HUES6 (cell line): ENCODE data around the gene GRIA2.

Experiments
- H3K27ac ChIP-seq: 2 replicates; pipeline ENCODE4 v1.7.0; 2013; ENCODE audit warnings: low read depth, mild to moderate bottlenecking, low read length, inconsistent platforms
- H3K27me3 ChIP-seq: 2 replicates; pipeline ENCODE4 v1.6.1; 2013; ENCODE audit warnings: low read length; ENCODE audit not compliant: control insufficient read depth, insufficient read depth
- H3K36me3 ChIP-seq: 2 replicates; pipeline ENCODE4 v1.6.1; 2013; ENCODE audit warnings: low read length; ENCODE audit not compliant: control insufficient read depth, insufficient read depth
- H3K4me1 ChIP-seq: 2 replicates; pipeline ENCODE4 v1.6.1; 2013; ENCODE audit warnings: low read length; ENCODE audit not compliant: control insufficient read depth, insufficient read depth
- H3K4me3 ChIP-seq: 2 replicates; pipeline ENCODE4 v1.5.1; 2013; ENCODE audit warnings: low read depth, low read length
- H3K9ac ChIP-seq: one replicate; pipeline ENCODE4 v1.6.1; 2013; ENCODE audit warnings: mild to moderate bottlenecking, low read length
- H3K9me3 ChIP-seq: 2 replicates; pipeline ENCODE4 v1.6.1; 2013; ENCODE audit warnings: low read depth, low read length; ENCODE audit not compliant: control insufficient read depth, insufficient read depth

The GRIA2 gene

DNA sequence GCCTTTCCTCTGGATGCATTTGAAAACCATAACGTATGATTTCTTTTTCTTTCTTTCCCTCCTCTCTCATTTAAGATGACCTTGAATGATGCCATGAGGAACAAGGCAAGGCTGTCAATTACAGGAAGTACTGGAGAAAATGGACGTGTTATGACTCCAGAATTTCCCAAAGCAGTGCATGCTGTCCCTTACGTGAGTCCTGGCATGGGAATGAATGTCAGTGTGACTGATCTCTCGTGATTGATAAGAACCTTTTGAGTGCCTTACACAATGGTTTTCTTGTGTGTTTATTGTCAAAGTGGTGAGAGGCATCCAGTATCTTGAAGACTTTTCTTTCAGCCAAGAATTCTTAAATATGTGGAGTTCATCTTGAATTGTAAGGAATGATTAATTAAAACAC is 142.8 kb downstream of the GRIA2 start:
- H3K36me3 ChIP-seq: no peaks in the 10 kb centered on the region
- no peaks in the 10 kb centered on the region for H3K4me1 ChIP-seq
- H3K27ac ChIP-seq: no peak overlapping the region
- no peak overlapping the region for H3K9ac ChIP-seq
- H3K4me3 ChIP-seq: no peak overlapping the region
- H3K9me3 ChIP-seq: no peaks in the 10 kb centered on the region
- no peaks in the 10 kb centered on the region for H3K27me3 ChIP-seq

GRCh38 chr4:157372154-157372553 is 151.6 kb downstream of the GRIA2 start:
- no peaks in the 10 kb centered on the region for H3K27me3 ChIP-seq
- H3K4me1 ChIP-seq: no peaks in the 10 kb centered on the region; the same call in 1 of the 2 replicates
- H3K9me3 ChIP-seq: no peaks in the 10 kb centered on the region
- H3K27ac ChIP-seq: no peak overlapping the region
- no peaks in the 10 kb centered on the region for H3K36me3 ChIP-seq
- H3K9ac ChIP-seq: no peak overlapping the region
- no peak overlapping the region for H3K4me3 ChIP-seq

- Histone ChIP-seq H3K9ac (no peak overlapping the region), H3K4me1 (no peaks in the 10 kb centered on the region; the same call in 1 of the 2 replicates), H3K4me3 (no peak overlapping the region), H3K9me3 (no peaks in the 10 kb centered on the region), H3K27ac (no peak overlapping the region), H3K36me3 (no peaks in the 10 kb centered on the region), H3K27me3 (no peaks in the 10 kb centered on the region)
Observed at GRCh38 chr4:157372567-157372966, 152.0 kb downstream of the GRIA2 start.

- H3K4me3 ChIP-seq: no peak overlapping the region
- H3K27ac ChIP-seq: no peak overlapping the region
- no peaks in the 10 kb centered on the region for H3K4me1 ChIP-seq
- no peaks in the 10 kb centered on the region for H3K36me3 ChIP-seq
- H3K27me3 ChIP-seq: no peaks in the 10 kb centered on the region
- no peak overlapping the region for H3K9ac ChIP-seq
- no peaks in the 10 kb centered on the region for H3K9me3 ChIP-seq
Observed at GRCh38 chr4:157389741-157390140, 169.2 kb downstream of the GRIA2 start.

DNA sequence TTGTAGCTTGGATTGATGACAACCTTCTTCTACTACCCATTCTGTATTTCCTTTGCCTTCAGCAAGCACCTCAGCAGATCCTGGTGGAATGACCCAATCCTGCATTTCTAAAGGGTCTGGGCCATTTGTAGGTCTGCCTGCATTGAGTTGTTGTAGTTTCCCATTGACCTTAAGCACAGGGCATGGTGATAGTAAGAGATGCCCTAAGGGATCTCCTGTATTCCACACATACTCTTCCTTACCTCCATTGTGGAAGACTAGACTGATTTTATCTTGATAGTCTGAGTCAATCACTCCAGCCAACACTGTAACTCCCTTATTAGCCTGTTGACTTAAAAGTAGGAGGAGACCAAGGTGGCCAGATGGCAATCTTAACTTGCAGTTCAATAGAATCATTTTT is 184.5 kb downstream of the GRIA2 start:
- Histone ChIP-seq H3K4me3 (no peak overlapping the region), H3K27ac (no peak overlapping the region), H3K9ac (no peak overlapping the region), H3K4me1 (no peaks in the 10 kb centered on the region), H3K27me3 (no peaks in the 10 kb centered on the region), H3K9me3 (no peaks in the 10 kb centered on the region), H3K36me3 (no peaks in the 10 kb centered on the region)
